SU-DHL-6 (cell line): ENCODE measurements around the gene PTGER2.

Experiments used
- H2AFZ ChIP-seq: fragments of 200-600 bp; sonication (generic); 2 replicates; pipeline ENCODE4 v1.6.1; 2014; ENCODE audit warnings: low read depth, mild to moderate bottlenecking, moderate library complexity, mixed read lengths, antibody characterized with exemption, low read length; ENCODE audit not compliant: severe bottlenecking
- H3F3A ChIP-seq: fragments of 200-600 bp; shearing (Covaris generic); 2 replicates; pipeline ENCODE4 v1.6.0; 2016; ENCODE audit warnings: antibody characterized with exemption, mild to moderate bottlenecking; ENCODE audit not compliant: insufficient read depth
- H3K27ac ChIP-seq: fragments of 200-600 bp; sonication (generic); 2 replicates; pipeline ENCODE4 v1.5.1; 2016; ENCODE audit warnings: low read depth, mild to moderate bottlenecking, low read length, moderate library complexity, mixed read lengths
- H3K27me3 ChIP-seq: fragments of 200-600 bp; sonication (generic), shearing (Covaris generic); 2 replicates; pipeline ENCODE4 v1.6.0; 2014; ENCODE audit warnings: mild to moderate bottlenecking, low read length
- H3K36me3 ChIP-seq: fragments of 200-600 bp; sonication (generic); 2 replicates; pipeline ENCODE4 v1.6.1; 2014; ENCODE audit warnings: mild to moderate bottlenecking, low read length, mixed read lengths
- H3K4me2 ChIP-seq: fragments of 300-600, 200-600 bp; shearing (Covaris generic), sonication (generic); 2 replicates; pipeline ENCODE4 v1.6.0; 2014; ENCODE audit warnings: low read length, low read depth, mild to moderate bottlenecking; ENCODE audit not compliant: poor library complexity, severe bottlenecking
- H3K4me3 ChIP-seq: fragments of 200-600 bp; sonication (generic); 2 replicates; pipeline ENCODE4 v1.5.1; 2014; ENCODE audit warnings: antibody characterized with exemption, low read length, mild to moderate bottlenecking, mixed read lengths; ENCODE audit not compliant: insufficient read depth, poor library complexity, severe bottlenecking
- H3K79me2 ChIP-seq: fragments of 200-600 bp; sonication (generic); 2 replicates; pipeline ENCODE4 v1.6.1; 2014; ENCODE audit warnings: mild to moderate bottlenecking, low read length, moderate library complexity; ENCODE audit not compliant: insufficient read depth
- H3K9ac ChIP-seq: fragments of 200-600 bp; sonication (generic); 2 replicates; pipeline ENCODE4 v1.7.0; 2014; ENCODE audit warnings: mild to moderate bottlenecking, low read length
- H3K9me2 ChIP-seq: fragments of 200-600 bp; sonication (generic); replicated peaks from 2 replicates; pipeline ENCODE4 v1.6.1; 2014; ENCODE audit warnings: low read length; ENCODE audit not compliant: insufficient read depth
- H3K9me3 ChIP-seq: fragments of 200-600 bp; sonication (generic); 2 replicates; pipeline ENCODE4 v1.6.1; 2014; ENCODE audit warnings: low read length, mixed read lengths; ENCODE audit not compliant: insufficient read depth
- H4K20me1 ChIP-seq: fragments of 200-600 bp; sonication (generic); 2 replicates; pipeline ENCODE4 v1.6.1; 2014; ENCODE audit warnings: low read depth, mild to moderate bottlenecking, antibody characterized with exemption, low read length, moderate library complexity, mixed read lengths
- CTCF ChIP-seq: fragments of 200-600 bp; sonication (generic); IDR thresholded peaks from one replicate; pipeline ENCODE4 v1.5.1; 2017; ENCODE audit warnings: antibody characterized with exemption, mild to moderate bottlenecking, low read length, moderate library complexity; ENCODE audit not compliant: insufficient read depth, poor library complexity, severe bottlenecking
- EZH2phosphoT487 ChIP-seq: fragments of 200-600 bp; sonication (generic), shearing (Covaris generic); conservative IDR thresholded peaks from 2 replicates; pipeline ENCODE4 v1.6.1; 2018; ENCODE audit warnings: mild to moderate bottlenecking, antibody characterized with exemption, low read length, moderate library complexity, mixed read lengths

PTGER2 gene

GRCh38 chr14:52352061-52352491, 38.0 kb downstream of the PTGER2 start:
- Histone ChIP-seq H3K79me2 (no peaks in the 10 kb centered on the region), H3K9ac (no peak overlapping the region), H2AFZ (no peak overlapping the region), H3K27me3 (no peaks in the 10 kb centered on the region), H3K36me3 (no peaks in the 10 kb centered on the region), H4K20me1 (no peaks in the 10 kb centered on the region), H3K27ac (no peak overlapping the region), H3K9me3 (no peaks in the 10 kb centered on the region), H3K9me2 (no peaks in the 10 kb centered on the region), H3K4me3 (no peak overlapping the region), H3K4me2 (no peak overlapping the region), H3F3A (no peaks in the 10 kb centered on the region)
- TF ChIP-seq CTCF, result no peak
- no peak for TF ChIP-seq EZH2phosphoT487

GRCh38 chr14:52352569-52352968, 38.5 kb downstream of the PTGER2 start:
- H3K27me3 ChIP-seq, result no peaks in the 10 kb centered on the region
- H4K20me1 ChIP-seq, result no peaks in the 10 kb centered on the region
- no peaks in the 10 kb centered on the region for H3K9me3 ChIP-seq
- H3K79me2 ChIP-seq, result no peaks in the 10 kb centered on the region
- H3F3A ChIP-seq, result no peaks in the 10 kb centered on the region
- no peak overlapping the region for H3K27ac ChIP-seq
- no peak overlapping the region for H3K9ac ChIP-seq
- H3K9me2 ChIP-seq, result no peaks in the 10 kb centered on the region
- TF ChIP-seq CTCF (no peak), EZH2phosphoT487 (no peak)
- H3K36me3 ChIP-seq, result no peaks in the 10 kb centered on the region
- no peak overlapping the region for H3K4me2 ChIP-seq
- no peak overlapping the region for H3K4me3 ChIP-seq
- no peak overlapping the region for H2AFZ ChIP-seq

- Histone ChIP-seq H3K79me2 (no peaks in the 10 kb centered on the region), H3K9ac (no peak overlapping the region), H3K9me3 (no peaks in the 10 kb centered on the region), H3K36me3 (no peaks in the 10 kb centered on the region), H2AFZ (no peak overlapping the region), H3F3A (no peaks in the 10 kb centered on the region), H4K20me1 (no peaks in the 10 kb centered on the region), H3K27ac (no peak overlapping the region), H3K27me3 (no peaks in the 10 kb centered on the region), H3K4me2 (no peak overlapping the region), H3K4me3 (no peak overlapping the region), H3K9me2 (no peaks in the 10 kb centered on the region)
- no peak for TF ChIP-seq EZH2phosphoT487
- no peak for TF ChIP-seq CTCF
Measured at GRCh38 chr14:52354242-52354641, 40.1 kb downstream of the PTGER2 start.
